LNCAP (cell line): Measurements from ENCODE around the gene KIAA0513.

Experiments
- TF ChIP-seq, protein P1 (sequence below): fragments of 450-650 bp; IDR thresholded peaks from 2 replicates; pipeline ENCODE4 v1.5.1; 2017; ENCODE audit warnings: mild to moderate bottlenecking

KIAA0513 gene

DNA sequence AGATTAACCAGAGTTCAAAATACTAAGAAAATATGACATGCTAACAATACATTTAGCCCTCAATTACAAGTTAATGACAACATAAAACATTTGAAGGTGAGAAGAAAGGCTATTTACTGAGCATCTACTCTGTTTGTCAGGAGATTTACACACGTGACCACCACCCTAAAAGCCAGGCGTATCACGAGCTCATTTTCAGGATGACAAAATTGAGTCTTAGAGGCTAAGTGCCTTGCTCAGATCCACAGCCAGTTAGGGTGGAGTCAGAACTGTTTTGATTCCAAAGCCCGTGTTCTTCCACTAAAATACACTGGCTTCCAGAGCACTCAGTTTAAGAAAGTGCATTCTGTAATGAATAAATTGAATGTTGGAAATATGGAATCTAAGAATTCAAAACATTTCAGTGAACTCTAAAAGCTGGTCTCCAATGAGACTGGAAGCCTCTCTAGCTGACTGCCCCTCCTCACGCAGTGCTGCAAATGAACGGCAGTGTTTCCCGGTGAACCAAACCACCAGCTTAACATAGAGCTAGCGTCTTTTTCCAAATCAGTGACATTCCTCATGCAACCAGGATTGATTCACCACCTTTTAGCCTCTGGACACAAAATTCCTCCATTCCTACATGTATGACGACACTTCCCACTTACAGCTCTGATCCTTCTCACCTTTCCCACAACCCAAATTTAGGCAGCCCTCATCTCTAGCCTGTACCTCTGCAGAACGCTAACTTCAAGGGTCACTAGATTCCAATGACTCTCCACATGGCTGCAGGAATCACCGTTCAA lies 22.1 kb upstream of the KIAA0513 start:
- TF ChIP-seq, protein P1, sequence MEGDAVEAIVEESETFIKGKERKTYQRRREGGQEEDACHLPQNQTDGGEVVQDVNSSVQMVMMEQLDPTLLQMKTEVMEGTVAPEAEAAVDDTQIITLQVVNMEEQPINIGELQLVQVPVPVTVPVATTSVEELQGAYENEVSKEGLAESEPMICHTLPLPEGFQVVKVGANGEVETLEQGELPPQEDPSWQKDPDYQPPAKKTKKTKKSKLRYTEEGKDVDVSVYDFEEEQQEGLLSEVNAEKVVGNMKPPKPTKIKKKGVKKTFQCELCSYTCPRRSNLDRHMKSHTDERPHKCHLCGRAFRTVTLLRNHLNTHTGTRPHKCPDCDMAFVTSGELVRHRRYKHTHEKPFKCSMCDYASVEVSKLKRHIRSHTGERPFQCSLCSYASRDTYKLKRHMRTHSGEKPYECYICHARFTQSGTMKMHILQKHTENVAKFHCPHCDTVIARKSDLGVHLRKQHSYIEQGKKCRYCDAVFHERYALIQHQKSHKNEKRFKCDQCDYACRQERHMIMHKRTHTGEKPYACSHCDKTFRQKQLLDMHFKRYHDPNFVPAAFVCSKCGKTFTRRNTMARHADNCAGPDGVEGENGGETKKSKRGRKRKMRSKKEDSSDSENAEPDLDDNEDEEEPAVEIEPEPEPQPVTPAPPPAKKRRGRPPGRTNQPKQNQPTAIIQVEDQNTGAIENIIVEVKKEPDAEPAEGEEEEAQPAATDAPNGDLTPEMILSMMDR, result no peak

DNA sequence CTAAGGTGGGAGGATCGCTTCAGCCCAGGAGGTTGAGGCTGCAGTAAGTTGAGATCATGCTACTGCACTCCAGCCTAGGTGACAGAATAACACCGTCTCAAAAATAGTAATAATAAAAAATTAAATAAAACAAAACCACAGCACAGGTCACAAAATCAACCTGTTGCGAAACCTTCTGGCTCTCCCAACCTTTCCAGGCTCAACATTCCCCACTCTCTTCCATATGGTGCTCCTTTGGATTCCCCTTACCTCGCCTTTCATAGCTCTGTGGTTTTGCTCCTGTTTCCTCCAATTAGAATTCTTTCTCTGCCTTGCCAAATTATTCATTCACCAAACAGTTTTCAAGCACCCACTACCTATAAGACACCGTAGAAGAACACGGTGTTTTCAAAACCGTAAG lies 21.0 kb upstream of the KIAA0513 start:
- TF ChIP-seq, protein P1, result no peak

GRCh38 chr16:85007496-85008214 lies 19.9 kb upstream of the KIAA0513 start:
- TF ChIP-seq, protein P1, result no peak

DNA sequence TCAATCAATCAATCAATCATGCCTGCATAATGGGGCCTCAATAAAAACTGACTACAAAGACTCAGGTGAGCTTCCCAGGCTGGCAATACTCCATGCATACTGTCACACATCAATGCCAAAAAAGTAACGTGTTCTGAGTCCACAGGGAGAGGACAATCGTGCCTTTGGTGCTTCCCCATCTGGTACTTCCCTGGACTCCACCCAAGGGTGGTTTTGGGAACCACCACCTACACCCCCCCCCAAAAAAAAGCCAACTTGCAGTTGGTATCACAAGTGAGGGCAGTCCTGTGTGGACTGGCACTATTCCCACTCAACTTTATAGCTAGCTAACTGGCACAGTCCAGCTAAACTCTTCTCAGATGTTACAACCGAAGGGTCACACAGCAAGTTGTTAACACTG lies 19.3 kb upstream of the KIAA0513 start:
- TF ChIP-seq, protein P1, result no peak

GRCh38 chr16:85010446-85010930 lies 17.1 kb upstream of the KIAA0513 start:
- TF ChIP-seq, protein P1, result no peak

- TF ChIP-seq, protein P1, result no peak
Measured at GRCh38 chr16:85010931-85011845, 16.4 kb upstream of the KIAA0513 start, which contains the start of gene ZDHHC7. ZDHHC7 (minus strand) TSS chr16:85011535; CDS start chr16:84990618, 20,917 bp downstream.

DNA sequence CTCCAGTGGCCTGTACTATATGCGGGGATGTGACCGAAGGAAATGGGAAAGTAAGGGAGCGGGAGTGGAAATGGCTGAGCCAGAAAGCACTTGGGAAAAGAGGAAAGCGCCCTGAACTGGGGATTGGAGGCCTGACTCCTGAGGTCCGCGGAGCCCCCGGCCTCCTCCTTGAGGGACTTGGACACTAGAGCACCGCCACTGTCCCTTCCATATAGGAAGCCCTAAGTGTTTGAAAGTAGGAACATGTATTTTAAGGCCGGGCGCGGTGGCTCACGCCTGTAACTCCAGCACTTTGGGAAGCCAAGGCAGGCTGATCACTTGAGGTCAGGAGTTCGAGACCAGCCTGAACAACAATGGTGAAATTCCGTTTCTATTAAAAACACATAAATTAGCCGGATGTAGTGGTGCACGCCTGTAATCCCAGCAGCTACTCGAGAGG lies 15.7 kb upstream of the KIAA0513 start:
- TF ChIP-seq, protein P1, result no peak
